Choroid plexus epithelial cell (primary cell): Measurements from ENCODE around the gene PGBD5.

Experiments
- DNase-seq: peaks from one replicate; pipeline ENCODE4 v3.0.0-alpha.2; 2010; ENCODE audit warnings: low read depth
- H3K4me3 ChIP-seq: 2 replicates; pipeline ENCODE4 v1.5.1; 2011; ENCODE audit warnings: low read depth, mild to moderate bottlenecking, control low read depth, low read length, moderate library complexity
- TF ChIP-seq, protein P1 (sequence below): conservative IDR thresholded peaks from 2 replicates; pipeline ENCODE4 v1.5.1; 2011; ENCODE audit warnings: low read depth, mild to moderate bottlenecking, control low read depth, inconsistent platforms, low read length, moderate library complexity

PGBD5 gene

GRCh38 chr1:230285351-230285750 lies 140.8 kb downstream of the PGBD5 start:
- DNase-seq: no peak
- TF ChIP-seq, protein P1, sequence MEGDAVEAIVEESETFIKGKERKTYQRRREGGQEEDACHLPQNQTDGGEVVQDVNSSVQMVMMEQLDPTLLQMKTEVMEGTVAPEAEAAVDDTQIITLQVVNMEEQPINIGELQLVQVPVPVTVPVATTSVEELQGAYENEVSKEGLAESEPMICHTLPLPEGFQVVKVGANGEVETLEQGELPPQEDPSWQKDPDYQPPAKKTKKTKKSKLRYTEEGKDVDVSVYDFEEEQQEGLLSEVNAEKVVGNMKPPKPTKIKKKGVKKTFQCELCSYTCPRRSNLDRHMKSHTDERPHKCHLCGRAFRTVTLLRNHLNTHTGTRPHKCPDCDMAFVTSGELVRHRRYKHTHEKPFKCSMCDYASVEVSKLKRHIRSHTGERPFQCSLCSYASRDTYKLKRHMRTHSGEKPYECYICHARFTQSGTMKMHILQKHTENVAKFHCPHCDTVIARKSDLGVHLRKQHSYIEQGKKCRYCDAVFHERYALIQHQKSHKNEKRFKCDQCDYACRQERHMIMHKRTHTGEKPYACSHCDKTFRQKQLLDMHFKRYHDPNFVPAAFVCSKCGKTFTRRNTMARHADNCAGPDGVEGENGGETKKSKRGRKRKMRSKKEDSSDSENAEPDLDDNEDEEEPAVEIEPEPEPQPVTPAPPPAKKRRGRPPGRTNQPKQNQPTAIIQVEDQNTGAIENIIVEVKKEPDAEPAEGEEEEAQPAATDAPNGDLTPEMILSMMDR: no peak
- no peak overlapping the region for H3K4me3 ChIP-seq

DNA sequence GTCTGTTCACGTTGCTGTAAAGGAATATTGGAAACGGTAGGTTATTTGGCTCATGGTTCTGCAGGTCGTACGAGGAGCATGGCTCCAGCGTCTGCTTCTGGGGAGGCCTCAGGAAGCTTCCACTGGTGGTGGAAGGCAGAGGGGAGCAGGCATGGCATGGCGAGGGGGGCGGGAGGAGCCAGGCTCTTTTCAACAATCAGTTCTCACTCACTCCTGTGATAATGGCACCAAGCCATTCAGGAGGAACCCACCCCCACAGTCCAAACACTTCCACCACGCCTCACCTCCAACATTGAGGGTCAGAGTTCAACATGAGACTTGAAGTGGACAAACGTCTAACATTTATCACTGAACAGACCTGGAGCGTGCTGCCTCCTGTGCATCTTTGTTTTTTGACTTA lies 141.2 kb downstream of the PGBD5 start:
- H3K4me3 ChIP-seq: no peak overlapping the region
- no peak for DNase-seq
- TF ChIP-seq, protein P1: no peak

- H3K4me3 ChIP-seq: no peak overlapping the region
- TF ChIP-seq, protein P1: no peak
- DNase-seq: no peak
These were observed 142.5 kb downstream of the PGBD5 start for GRCh38 chr1:230283678-230284077.

DNA sequence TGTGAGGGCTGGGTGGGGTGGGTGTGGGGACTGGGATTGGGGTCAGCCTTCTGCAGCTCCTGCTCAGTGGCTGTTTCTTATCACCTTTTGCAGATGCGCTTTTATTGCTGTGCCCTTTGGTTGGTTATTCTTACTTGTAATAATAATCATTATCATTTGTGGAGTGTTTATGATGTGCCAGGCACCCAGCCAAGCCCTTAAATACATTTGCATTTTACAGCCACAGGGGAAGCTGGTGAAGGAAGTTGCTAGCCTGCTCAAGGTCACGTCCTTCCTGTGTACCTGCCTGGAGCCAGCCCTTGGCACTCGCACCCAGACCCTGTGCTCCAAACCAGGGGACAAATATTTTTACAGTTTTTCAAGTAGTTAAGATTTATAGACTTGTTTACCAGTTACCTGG lies 144.0 kb downstream of the PGBD5 start:
- no peak for DNase-seq
- TF ChIP-seq, protein P1: no peak
- H3K4me3 ChIP-seq: no peak overlapping the region

- no peak for DNase-seq
- TF ChIP-seq, protein P1: no peak
- H3K4me3 ChIP-seq: no peak overlapping the region
These were observed 144.6 kb downstream of the PGBD5 start for GRCh38 chr1:230281556-230281955.

- TF ChIP-seq, protein P1: no peak
- no peak overlapping the region for H3K4me3 ChIP-seq
- no peak for DNase-seq
These were observed 145.2 kb downstream of the PGBD5 start for GRCh38 chr1:230280906-230281413.

DNA sequence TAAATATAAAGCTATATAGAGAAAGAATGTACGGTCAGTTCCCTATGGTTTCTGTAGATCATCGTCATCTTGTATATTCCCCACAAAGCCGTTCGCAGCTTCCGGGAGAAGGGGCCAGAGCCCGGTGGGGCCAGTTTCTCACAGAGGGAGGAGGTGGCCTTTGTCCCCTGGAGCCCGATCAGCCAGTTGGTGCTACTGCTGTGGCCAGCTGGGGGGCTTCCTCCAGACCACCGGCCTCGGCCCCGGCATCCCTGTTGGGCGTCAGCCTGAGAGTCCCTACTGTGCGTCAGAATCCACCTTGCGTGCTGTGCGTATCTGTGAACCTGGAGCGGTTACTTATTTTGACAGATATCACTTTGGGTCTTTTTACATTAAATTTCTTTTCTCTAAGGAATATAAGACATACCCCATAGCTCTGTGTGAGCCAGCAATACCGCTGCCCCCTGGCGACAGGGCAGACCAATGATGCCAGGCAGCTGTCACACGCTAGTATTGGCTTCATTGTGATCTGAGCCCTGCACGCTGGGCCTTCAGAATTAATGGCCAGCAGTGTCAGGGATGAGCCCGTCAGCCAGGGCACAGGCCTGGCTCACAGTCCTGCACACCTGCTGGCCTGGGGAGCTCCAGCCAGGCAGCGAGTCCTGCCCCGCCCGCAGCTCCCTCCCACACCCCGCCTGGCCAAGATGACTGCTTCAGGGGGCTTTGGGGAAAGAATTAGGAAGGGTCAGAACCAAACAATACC lies 145.9 kb downstream of the PGBD5 start:
- TF ChIP-seq, protein P1: no peak
- no peak for DNase-seq
- no peak overlapping the region for H3K4me3 ChIP-seq
